GM12878 (cell line): ENCODE measurements around the gene WDR72. TPM values are rescaled to one million over a fixed set of nuclear protein-coding genes. Genes with fewer than 3 reads are reported as not detected.

Source experiments
- ATAC-seq: fragments of 200-7000 bp; cut with Tn5 transposase; 3 replicates; pipeline ENCODE4 v1.9.1; 2020; ENCODE audit warnings: mild to moderate bottlenecking, moderate library complexity
- BruUV-seq: library from RNA; stranded (reverse); fragments of 400-500 nt; replicated peaks from 2 replicates; lab custom pipeline; 2021; lab: Mats Ljungman, UMichigan
- CTCF ChIA-PET: fragments of 300-600 bp; sonication (Branson Sonifier 250); formaldehyde crosslinking; extraction: SDS; loops from one replicate; lab custom pipeline; 2021; ENCODE audit warnings: inconsistent platforms; lab: Yijun Ruan, JAX
- POLR2A ChIA-PET: fragments of 350-600 bp; formaldehyde crosslinking; extraction: SDS; loops from one replicate; lab custom pipeline; 2021; ENCODE audit warnings: inconsistent platforms; lab: Charles Lee
- RAD21 ChIA-PET: fragments of 300-600 bp; sonication (Branson Sonifier 250); formaldehyde crosslinking; loops from one replicate; lab custom pipeline; 2023; ENCODE audit warnings: antibody characterized with exemption; ENCODE audit not compliant: unreplicated experiment; lab: Charles Lee
- SMC1A ChIA-PET: fragments of 300-600 bp; sonication (Branson Sonifier 250); formaldehyde crosslinking; loops from one replicate; lab custom pipeline; 2023; ENCODE audit not compliant: unreplicated experiment, uncharacterized antibody; lab: Charles Lee
- DNase-seq: peaks from one replicate; pipeline ENCODE4 v3.0.0-alpha.2; 2011; ENCODE audit warnings: low read depth, low spot score
- FAIRE-seq: peaks from 3 replicates; lab custom pipeline; 2011; peaks lifted over from hg19 to GRCh38; lab: Jason Lieb, UNC
- H2AFZ ChIP-seq: 2 replicates; pipeline ENCODE4 v1.6.0; 2011; ENCODE audit warnings: low read depth, low read length, control low read depth; ENCODE audit not compliant: control insufficient read depth
- H3K27ac ChIP-seq: 2 replicates; pipeline ENCODE4 v1.5.1; 2011; ENCODE audit warnings: control low read depth; ENCODE audit not compliant: control insufficient read depth, insufficient read depth
- H3K27me3 ChIP-seq, 2 experiments: replicated peaks in 1 of 2; 2 replicates each; pipeline versions ENCODE4 v1.6.0 to v1.6.1; 2011; ENCODE audit warnings: low read length in 1 of 2; ENCODE audit not compliant: control insufficient read depth in 2 of 2, insufficient read depth in 2 of 2
- H3K36me3 ChIP-seq, 2 experiments: 2 replicates each; pipeline ENCODE4 v1.5.1; 2011; ENCODE audit warnings: low read length in 1 of 2; ENCODE audit not compliant: control insufficient read depth in 2 of 2, insufficient read depth in 2 of 2
- H3K4me1 ChIP-seq: 2 replicates; pipeline ENCODE4 v1.6.1; 2011; ENCODE audit warnings: mild to moderate bottlenecking, low read length, moderate library complexity, mixed read lengths; ENCODE audit not compliant: control insufficient read depth, insufficient read depth
- H3K4me2 ChIP-seq: 2 replicates; pipeline ENCODE4 v1.6.0; 2011; ENCODE audit warnings: control low read depth; ENCODE audit not compliant: control insufficient read depth, insufficient read depth
- H3K4me3 ChIP-seq: fragments of 200-600 bp; sonication (generic); 2 replicates; pipeline ENCODE4 v1.5.1; 2016
- H3K79me2 ChIP-seq: 2 replicates; pipeline ENCODE4 v1.6.0; 2011; ENCODE audit warnings: low read length; ENCODE audit not compliant: control insufficient read depth, insufficient read depth
- H3K9ac ChIP-seq: 2 replicates; pipeline ENCODE4 v1.8.0; 2011; ENCODE audit warnings: low read length, control low read depth, mixed read lengths; ENCODE audit not compliant: control insufficient read depth, insufficient read depth
- H3K9me3 ChIP-seq: replicated peaks from 3 replicates; pipeline ENCODE4 v1.5.1; 2011; ENCODE audit warnings: mild to moderate bottlenecking, low read length; ENCODE audit not compliant: control insufficient read depth, insufficient read depth
- H4K20me1 ChIP-seq: 2 replicates; pipeline ENCODE4 v1.6.0; 2011; ENCODE audit not compliant: control insufficient read depth, insufficient read depth
- BCL11A ChIP-seq: IDR thresholded peaks from 2 replicates; pipeline ENCODE4 v1.6.1; 2011; ENCODE audit warnings: low read depth, low read length
- BRCA1 ChIP-seq: IDR thresholded peaks from 2 replicates; pipeline ENCODE4 v1.6.1; 2011; ENCODE audit warnings: low read depth, low read length, improper control_type of control experiment
- CBFB ChIP-seq: IDR thresholded peaks from 2 replicates; pipeline ENCODE4 v1.6.1; 2016; ENCODE audit warnings: antibody characterized with exemption, low read depth
- CHD2 ChIP-seq: IDR thresholded peaks from 2 replicates; pipeline ENCODE4 v1.6.1; 2011; ENCODE audit warnings: low read depth, low read length, improper control_type of control experiment, borderline replicate concordance
- EED ChIP-seq: sonication (generic); IDR thresholded peaks from 2 replicates; pipeline ENCODE4 v1.6.1; 2016; ENCODE audit warnings: antibody characterized with exemption, low read depth
- EZH2 ChIP-seq: IDR thresholded peaks from 2 replicates; pipeline ENCODE4 v1.6.1; 2012; ENCODE audit warnings: low read depth, mild to moderate bottlenecking, control low read depth, inconsistent platforms, low read length, borderline replicate concordance; ENCODE audit not compliant: control insufficient read depth
- FOS ChIP-seq: IDR thresholded peaks from 3 replicates; pipeline ENCODE4 v1.6.1; 2011; ENCODE audit warnings: borderline replicate concordance; ENCODE audit not compliant: insufficient read length; ENCODE audit errors: extremely low read depth
- FOXK2 ChIP-seq: fragments of 450-650 bp; IDR thresholded peaks from 2 replicates; pipeline ENCODE4 v1.6.1; 2017; ENCODE audit warnings: mild to moderate bottlenecking, moderate library complexity
- MTA3 ChIP-seq: IDR thresholded peaks from 2 replicates; pipeline ENCODE4 v1.6.1; 2012; ENCODE audit warnings: low read length, inconsistent platforms, borderline replicate concordance
- NFYB ChIP-seq: IDR thresholded peaks from 2 replicates; pipeline ENCODE4 v1.6.1; 2011; ENCODE audit warnings: low read depth, mild to moderate bottlenecking, low read length, improper control_type of control experiment, moderate library complexity; ENCODE audit not compliant: insufficient read depth
- NR2F1 ChIP-seq: fragments of 450-650 bp; conservative IDR thresholded peaks from 2 replicates; pipeline ENCODE4 v1.6.1; 2017; ENCODE audit warnings: mild to moderate bottlenecking
- PML ChIP-seq: IDR thresholded peaks from 2 replicates; pipeline ENCODE4 v1.6.1; 2012; ENCODE audit warnings: low read length, inconsistent platforms
- POLR2AphosphoS5 ChIP-seq: IDR thresholded peaks from 2 replicates; pipeline ENCODE4 v1.6.1; 2011; ENCODE audit warnings: mild to moderate bottlenecking, low read length, inconsistent platforms
- POU2F2 ChIP-seq: IDR thresholded peaks from 3 replicates; pipeline ENCODE4 v1.6.1; 2011; ENCODE audit warnings: low read depth, mild to moderate bottlenecking, low read length, borderline replicate concordance
- RCOR1 ChIP-seq: conservative IDR thresholded peaks from 2 replicates; pipeline ENCODE4 v1.6.1; 2012; ENCODE audit warnings: low read depth, low read length, improper control_type of control experiment
- RELB ChIP-seq: fragments of 450-650 bp; IDR thresholded peaks from 2 replicates; pipeline ENCODE4 v1.6.1; 2017; ENCODE audit warnings: low read depth, mild to moderate bottlenecking, moderate library complexity
- SIN3A ChIP-seq: IDR thresholded peaks from 2 replicates; pipeline ENCODE4 v1.6.1; 2012; ENCODE audit warnings: low read depth, low read length, improper control_type of control experiment
- SMC3 ChIP-seq: IDR thresholded peaks from 2 replicates; pipeline ENCODE4 v1.6.1; 2011; ENCODE audit warnings: low read length, improper control_type of control experiment, borderline replicate concordance
- ZNF622 ChIP-seq: fragments of 450-650 bp; IDR thresholded peaks from 2 replicates; pipeline ENCODE4 v1.6.1; 2017; ENCODE audit warnings: mild to moderate bottlenecking, inconsistent platforms
- ZNF687 ChIP-seq: fragments of 450-650 bp; IDR thresholded peaks from 2 replicates; pipeline ENCODE4 v1.6.1; 2017; ENCODE audit warnings: mild to moderate bottlenecking, moderate library complexity
- WGBS: methylation state at CpG from one replicate; pipeline ENCODE4 v1.1.6; 2016; ENCODE audit warnings: low lambda C conversion rate; ENCODE audit not compliant: insufficient replicate concordance, insufficient coverage; ENCODE audit errors: missing lambda C conversion rate; 5-methylcytosine and 5-hydroxymethylcytosine counted together
- in situ Hi-C: fragments of 300-500 bp; cut with MboI; formaldehyde crosslinking; loops from 9 replicates; pipeline ENCODE4 v1.14.3; 2018; ENCODE audit warnings: mixed read lengths
- intact Hi-C: fragments of 100-400 bp; cut with micrococcal nuclease; formaldehyde crosslinking; loops from one replicate; pipeline ENCODE4 v1.14.2; 2022; ENCODE audit not compliant: unreplicated experiment
- polyA plus RNA-seq, 11 experiments: library from polyadenylated mRNA; depleted of rRNA in 4 of 11; unstranded in 6 of 11; stranded (reverse) in 5 of 11; fragments of >200 nt; fragmentation: Nextera tagmentation in 4 of 11; fragmentation: Illumina TruSeq in 1 of 11; extraction: Ambion mirVana in 4 of 11; extraction: Trizol in 1 of 11; gene quantifications; 1 replicate in 1 of 11; 2 replicates in 10 of 11; pipeline versions ENCODE4 v1.2.1 to v1.2.3, GENCODE V29; 2011 to 2016; ENCODE audit warnings: inconsistent platforms in 2 of 11, missing spikeins in 2 of 11, low read depth in 1 of 11
- total RNA-seq, 4 experiments: library from RNA; depleted of rRNA in 3 of 4; stranded (reverse); fragments of >200 nt in 3 of 4; fragmentation: Illumina TruSeq in 1 of 4; extraction: Trizol in 1 of 4; gene quantifications; 2 replicates each; pipeline versions ENCODE4 v1.2.1 to v1.2.3, GENCODE V29; 2013 to 2021

The WDR72 gene
- total and polyA plus RNA-seq, 10 of the 15 experiments (the other 5 are each of a cell fraction or from before 2014, with no cell fraction given) = 0.03 TPM; not detected in 9

- no peaks in the 10 kb centered on the region for H3K36me3 ChIP-seq
- no peaks in the 10 kb centered on the region for H3K9me3 ChIP-seq
- no peak overlapping the region for H3K4me3 ChIP-seq
- DNase-seq (no peak), ATAC-seq (no peak), FAIRE-seq (no peak)
- no peaks in the 10 kb centered on the region for H4K20me1 ChIP-seq
- RAD21 ChIA-PET = no interaction called here
- POLR2A ChIA-PET = no interaction called here
- no peaks in the 10 kb centered on the region for H3K27me3 ChIP-seq
- BruUV-seq = no TSS peak
- intact Hi-C loops = no loop called here
- SMC1A ChIA-PET = no interaction called here
- CTCF ChIA-PET = no interaction called here
- H2AFZ ChIP-seq = no peak overlapping the region
- TF ChIP-seq EZH2 (no peak), ZNF687 (no peak), BCL11A (no peak), FOS (no peak), NFYB (no peak), SMC3 (no peak), NR2F1 (no peak), FOXK2 (no peak), MTA3 (no peak), CHD2 (no peak), RELB (no peak), EED (no peak), CBFB (no peak), ZNF622 (no peak), BRCA1 (no peak), SIN3A (no peak), RCOR1 (no peak), PML (no peak), POU2F2 (no peak), POLR2AphosphoS5 (no peak)
- TF ChIP-seq, all 136 proteins: peak for 0
- H3K4me2 ChIP-seq = no peak overlapping the region
- no peaks in the 10 kb centered on the region for H3K79me2 ChIP-seq
- 0% methylated on average over 1 of the region's 1 CpG for WGBS
- no peak overlapping the region for H3K9ac ChIP-seq
- no peaks in the 10 kb centered on the region for H3K4me1 ChIP-seq
- in situ Hi-C loops = no loop called here
- no peak overlapping the region for H3K27ac ChIP-seq
These were observed 285.6 kb downstream of the WDR72 start for GRCh38 chr15:53473886-53474285.
